ENCODE results near the gene PDZD11. TPM values are rescaled to one million over a fixed set of nuclear protein-coding genes. Genes with fewer than 3 reads are reported as not detected.

PDZD11 gene
- polyA plus RNA-seq, 3 donors: 49.8 to 58.3 (median 57.6) TPM

Other genes with a start within 250 kb of the PDZD11 start
- gene AWAT2, start 240.0 kb downstream of the PDZD11 start, polyA plus RNA-seq (ENCODE audit: insufficient read length in 3 of 3): not detected
- gene OTUD6A, start 227.5 kb downstream of the PDZD11 start, polyA plus RNA-seq (ENCODE audit: insufficient read length in 3 of 3): not detected
- gene IGBP1, start 156.5 kb downstream of the PDZD11 start, polyA plus RNA-seq (ENCODE audit: insufficient read length in 3 of 3): 100 to 1,000 TPM in 1 of 3 donors, 10 to 100 TPM in 2; 91.1 to 112 (median 96.4) TPM
- gene DGAT2L6, start 112.4 kb downstream of the PDZD11 start, polyA plus RNA-seq (ENCODE audit: insufficient read length in 3 of 3): not detected
- gene AWAT1, start 55.3 kb downstream of the PDZD11 start, polyA plus RNA-seq (ENCODE audit: insufficient read length in 3 of 3): not detected
- gene P2RY4, start 29.7 kb downstream of the PDZD11 start, polyA plus RNA-seq (ENCODE audit: insufficient read length in 3 of 3): under 1 TPM; 0.12 to 0.47 (median 0.14) TPM
- 1 to 10 TPM in 1 of 3 donors, under 1 TPM in 2; 0.45 to 1.0 (median 0.79) TPM for gene ARR3, start 21.6 kb downstream of the PDZD11 start, polyA plus RNA-seq (ENCODE audit: insufficient read length in 3 of 3)
- 1 to 10 TPM in 1 of 3 donors, under 1 TPM in 2; 0.72 to 1.2 (median 0.79) TPM for gene RAB41, start 7.8 kb downstream of the PDZD11 start, polyA plus RNA-seq (ENCODE audit: insufficient read length in 3 of 3)
- gene KIF4A, start 177 bp upstream of the PDZD11 start, polyA plus RNA-seq (ENCODE audit: insufficient read length in 3 of 3): 10 to 100 TPM; 13.0 to 22.6 (median 22.2) TPM
- 1 to 10 TPM in 2 of 3 donors, under 1 TPM in 1; 0.99 to 1.8 (median 1.8) TPM for gene GDPD2, start 133.4 kb upstream of the PDZD11 start, polyA plus RNA-seq (ENCODE audit: insufficient read length in 3 of 3)
- gene DLG3, start 154.9 kb upstream of the PDZD11 start, polyA plus RNA-seq (ENCODE audit: insufficient read length in 3 of 3): 10 to 100 TPM; 38.0 to 41.5 (median 39.3) TPM

Measured in renal cortex interstitium (tissue), 3 donors.